ENCODE measurements around the gene FLACC1. TPM values are rescaled to one million over a fixed set of nuclear protein-coding genes. Genes with fewer than 3 reads are reported as not detected.

Gene FLACC1
- total and polyA plus RNA-seq, 7 experiments from 2014 or later = 3.1 to 9.5 (median 6.2) TPM

- Mint-ChIP-seq H3K27ac (peak overlapping the region; percentile 66 to 95 (median 80)), H3K27me3 (no peaks in the 10 kb centered on the region), H3K4me1 (peaks cover 17 to 45% (median 34%) of the 10 kb centered on the region in 7 donors), H3K9me3 (no peaks in the 10 kb centered on the region), H3K36me3 (peaks cover 15 to 54% (median 41%) of the 10 kb centered on the region in 5 donors), H3K4me3 (peak overlapping the region in 4 of 10 donors; percentile 14 to 44 (median 36))
- Histone ChIP-seq H3K4me3 (ENCODE audit: low read length) (no peak overlapping the region), H3K4me1 (ENCODE audit: control insufficient read depth in 2 of 2, insufficient read depth in 2 of 2, low read length in 2 of 2) (no peaks in the 10 kb centered on the region), H3K36me3 (ENCODE audit: control insufficient read depth in 2 of 3, insufficient read depth in 3 of 3, low read length in 3 of 3) (peaks cover 13 to 53% (median 35%) of the 10 kb centered on the region in 3 experiments), H3K27ac (ENCODE audit: low read depth, low read length) (peak overlapping the region; percentile 14), H3K9me3 (ENCODE audit: control insufficient read depth in 2 of 3, low read length in 3 of 3) (no peaks in the 10 kb centered on the region), H3K27me3 (ENCODE audit: control insufficient read depth in 2 of 2, insufficient read depth in 2 of 2, low read length in 2 of 2) (no peaks in the 10 kb centered on the region)
- ATAC-seq = peak; percentile 63
- ChIA-PET POLR2A (interaction anchor here (1.0 to 5.6 kb wide), 4 partner anchors 10 to 45 kb away, joined by 3 to 33 read pairs (median 4); partner anchors contain the start of gene CASP8), CTCF (interaction anchor here (0.6 to 1.2 kb wide), 7 partner anchors 8 to 241 kb away, joined by 3 to 6 read pairs (median 3); no protein-coding TSS in a partner anchor)
- intact Hi-C loops (cut with micrococcal nuclease) = loop anchor here in 1 of 2 donors (1.0 to 5.0 kb wide), 3 partner anchors 19 to 97 kb away; partner anchors contain the start of genes CASP10 and CASP8
- peak in 2 of 9 donors; percentile 49 to 54 for DNase-seq
Measured at GRCh38 chr2:201279079-201279478, 78.1 kb downstream of the FLACC1 start.

GRCh38 chr2:201276511-201276910 is 80.6 kb downstream of the FLACC1 start:
- peaks cover 13 to 78% (median 56%) of the 10 kb centered on the region in 3 experiments for H3K36me3 ChIP-seq (ENCODE audit: control insufficient read depth in 2 of 3, insufficient read depth in 3 of 3, low read length in 3 of 3)
- ATAC-seq = no peak
- H3K27me3 Mint-ChIP-seq = no peaks in the 10 kb centered on the region
- H3K4me1 ChIP-seq (ENCODE audit: control insufficient read depth in 2 of 2, insufficient read depth in 2 of 2, low read length in 2 of 2) = peaks cover 0 to 18% of the 10 kb centered on the region in 2 donors
- H3K4me3 Mint-ChIP-seq = no peak overlapping the region
- no peak overlapping the region for H3K4me3 ChIP-seq (ENCODE audit: low read length)
- no peaks in the 10 kb centered on the region for H3K9me3 Mint-ChIP-seq
- no peaks in the 10 kb centered on the region for H3K9me3 ChIP-seq (ENCODE audit: control insufficient read depth in 2 of 3, low read length in 3 of 3)
- POLR2A ChIA-PET = interaction anchor here (0.8 to 5.6 kb wide), 2 partner anchors 9 to 16 kb away, joined by 3 to 33 read pairs; partner anchors contain the start of gene CASP8
- no peaks in the 10 kb centered on the region for H3K27me3 ChIP-seq (ENCODE audit: control insufficient read depth in 2 of 2, insufficient read depth in 2 of 2, low read length in 2 of 2)
- peaks cover 26 to 75% (median 56%) of the 10 kb centered on the region in 5 donors for H3K36me3 Mint-ChIP-seq
- H3K27ac Mint-ChIP-seq = peak overlapping the region in 8 of 9 donors; percentile 15 to 82 (median 64)
- no peak overlapping the region for H3K27ac ChIP-seq (ENCODE audit: low read depth, low read length)
- intact Hi-C loops (cut with micrococcal nuclease) = loop anchor here (2.0 to 5.0 kb wide), 2 partner anchors 14 to 94 kb away; partner anchors contain the start of gene CASP10 (in 1 of the 2)
- CTCF ChIA-PET = interaction anchor here (0.7 to 2.9 kb wide), 2 partner anchors 28 to 43 kb away, joined by 4 to 11 read pairs; no protein-coding TSS in a partner anchor
- peaks cover 29 to 68% (median 54%) of the 10 kb centered on the region in 7 donors for H3K4me1 Mint-ChIP-seq
- DNase-seq = no peak

GRCh38 chr2:201275990-201276389 is 81.2 kb downstream of the FLACC1 start:
- DNase-seq (no peak), ATAC-seq (peak; percentile 40)
- no peaks in the 10 kb centered on the region for H3K9me3 ChIP-seq (ENCODE audit: control insufficient read depth in 2 of 3, low read length in 3 of 3)
- H3K27ac Mint-ChIP-seq = peak overlapping the region in 8 of 9 donors; percentile 41 to 82 (median 64)
- intact Hi-C loops (cut with micrococcal nuclease) = loop anchor here (1.0 to 5.0 kb wide), 4 partner anchors 13 to 94 kb away; partner anchors contain the start of gene CASP10 (in 1 of the 2)
- CTCF ChIA-PET = interaction anchor here (2.9 kb wide), 1 partner anchor 43 kb away, joined by 11 read pairs; no protein-coding TSS in a partner anchor
- H3K4me3 ChIP-seq (ENCODE audit: low read length) = no peak overlapping the region
- no peak overlapping the region for H3K4me3 Mint-ChIP-seq
- no peaks in the 10 kb centered on the region for H3K27me3 Mint-ChIP-seq
- peaks cover 14 to 83% (median 61%) of the 10 kb centered on the region in 3 experiments for H3K36me3 ChIP-seq (ENCODE audit: control insufficient read depth in 2 of 3, insufficient read depth in 3 of 3, low read length in 3 of 3)
- H3K4me1 ChIP-seq (ENCODE audit: control insufficient read depth in 2 of 2, insufficient read depth in 2 of 2, low read length in 2 of 2) = peaks cover 0 to 22% of the 10 kb centered on the region in 2 donors
- H3K27me3 ChIP-seq (ENCODE audit: control insufficient read depth in 2 of 2, insufficient read depth in 2 of 2, low read length in 2 of 2) = no peaks in the 10 kb centered on the region
- H3K27ac ChIP-seq (ENCODE audit: low read depth, low read length) = no peak overlapping the region
- peaks cover 35 to 73% (median 59%) of the 10 kb centered on the region in 7 donors for H3K4me1 Mint-ChIP-seq
- H3K36me3 Mint-ChIP-seq = peaks cover 29 to 71% (median 55%) of the 10 kb centered on the region in 5 donors
- H3K9me3 Mint-ChIP-seq = no peaks in the 10 kb centered on the region
- POLR2A ChIA-PET = interaction anchor here (0.9 to 1.2 kb wide), 2 partner anchors 16 to 39 kb away, joined by 3 read pairs; no protein-coding TSS in a partner anchor

GRCh38 chr2:201275069-201275468 is 82.1 kb downstream of the FLACC1 start:
- intact Hi-C loops (cut with micrococcal nuclease) = loop anchor here in 1 of 2 donors (1.0 to 5.0 kb wide), 3 partner anchors 17 to 93 kb away; partner anchors contain the start of gene CASP10
- Histone ChIP-seq H3K36me3 (ENCODE audit: control insufficient read depth in 2 of 3, insufficient read depth in 3 of 3, low read length in 3 of 3) (peaks cover 14 to 87% (median 56%) of the 10 kb centered on the region in 3 experiments), H3K27me3 (ENCODE audit: control insufficient read depth in 2 of 2, insufficient read depth in 2 of 2, low read length in 2 of 2) (no peaks in the 10 kb centered on the region), H3K4me1 (ENCODE audit: control insufficient read depth in 2 of 2, insufficient read depth in 2 of 2, low read length in 2 of 2) (peaks cover 0 to 31% of the 10 kb centered on the region in 2 donors), H3K4me3 (ENCODE audit: low read length) (no peak overlapping the region), H3K27ac (ENCODE audit: low read depth, low read length) (peak overlapping the region; percentile 17), H3K9me3 (ENCODE audit: control insufficient read depth in 2 of 3, low read length in 3 of 3) (no peaks in the 10 kb centered on the region)
- H3K27ac Mint-ChIP-seq = peak overlapping the region in 8 of 9 donors; percentile 41 to 85 (median 69)
- no peak for ATAC-seq
- ChIA-PET POLR2A (interaction anchor here (0.6 to 1.4 kb wide), 5 partner anchors 10 to 595 kb away, joined by 3 to 5 read pairs (median 3); partner anchors contain the start of gene CASP8), CTCF (interaction anchor here (2.9 kb wide), 1 partner anchor 42 kb away, joined by 11 read pairs; no protein-coding TSS in a partner anchor)
- no peak overlapping the region for H3K4me3 Mint-ChIP-seq
- peaks cover 33 to 75% (median 62%) of the 10 kb centered on the region in 7 donors for H3K4me1 Mint-ChIP-seq
- H3K9me3 Mint-ChIP-seq = no peaks in the 10 kb centered on the region
- no peak for DNase-seq
- no peaks in the 10 kb centered on the region for H3K27me3 Mint-ChIP-seq
- peaks cover 24 to 68% (median 51%) of the 10 kb centered on the region in 5 donors for H3K36me3 Mint-ChIP-seq

- intact Hi-C loops (cut with micrococcal nuclease) = loop anchor here in 1 of 2 donors (5.0 kb wide), 1 partner anchor 36 kb away; no protein-coding TSS in a partner anchor
- Histone ChIP-seq H3K27ac (ENCODE audit: low read depth, low read length) (peak overlapping the region; percentile 35), H3K9me3 (ENCODE audit: control insufficient read depth in 2 of 3, low read length in 3 of 3) (no peaks in the 10 kb centered on the region), H3K4me3 (ENCODE audit: low read length) (no peak overlapping the region), H3K36me3 (ENCODE audit: control insufficient read depth in 2 of 3, insufficient read depth in 3 of 3, low read length in 3 of 3) (peaks cover 11 to 86% (median 62%) of the 10 kb centered on the region in 3 experiments), H3K27me3 (ENCODE audit: control insufficient read depth in 2 of 2, insufficient read depth in 2 of 2, low read length in 2 of 2) (no peaks in the 10 kb centered on the region), H3K4me1 (ENCODE audit: control insufficient read depth in 2 of 2, insufficient read depth in 2 of 2, low read length in 2 of 2) (peaks cover 6 to 47% of the 10 kb centered on the region in 2 donors)
- ChIA-PET POLR2A (interaction anchor here (0.7 to 1.7 kb wide), 2 partner anchors 13 to 126 kb away, joined by 8 to 10 read pairs; partner anchors contain the start of gene CASP8), CTCF (interaction anchor here (0.7 kb wide), 1 partner anchor 41 kb away, joined by 8 read pairs; no protein-coding TSS in a partner anchor)
- H3K36me3 Mint-ChIP-seq = peaks cover 17 to 64% (median 50%) of the 10 kb centered on the region in 5 donors
- H3K9me3 Mint-ChIP-seq = no peaks in the 10 kb centered on the region
- peak overlapping the region in 8 of 10 donors; percentile 2 to 53 (median 15) for H3K4me3 Mint-ChIP-seq
- DNase-seq (no peak), ATAC-seq (peak; percentile 52)
- no peaks in the 10 kb centered on the region for H3K27me3 Mint-ChIP-seq
- peak overlapping the region; percentile 58 to 86 (median 73) for H3K27ac Mint-ChIP-seq
- peaks cover 32 to 75% (median 64%) of the 10 kb centered on the region in 7 donors for H3K4me1 Mint-ChIP-seq
Measured at GRCh38 chr2:201273330-201273983, 83.7 kb downstream of the FLACC1 start.

- peaks cover 13 to 62% of the 10 kb centered on the region in 2 donors for H3K4me1 ChIP-seq (ENCODE audit: control insufficient read depth in 2 of 2, insufficient read depth in 2 of 2, low read length in 2 of 2)
- peaks cover 17 to 66% (median 54%) of the 10 kb centered on the region in 5 donors for H3K36me3 Mint-ChIP-seq
- H3K27ac Mint-ChIP-seq = peak overlapping the region; percentile 14 to 86 (median 67)
- ChIA-PET POLR2A (interaction anchor here (1.4 kb wide), 1 partner anchor 12 kb away, joined by 3 read pairs; the partner anchor contains the start of gene CASP8), CTCF (interaction anchor here (2.6 kb wide), 1 partner anchor 11 kb away, joined by 9 read pairs; the partner anchor contains the start of gene CASP8)
- intact Hi-C loops (cut with micrococcal nuclease) = loop anchor here in 1 of 2 donors (1.0 to 5.0 kb wide), 2 partner anchors 9 to 35 kb away; no protein-coding TSS in a partner anchor
- DNase-seq (no peak), ATAC-seq (no peak)
- no peaks in the 10 kb centered on the region for H3K9me3 ChIP-seq (ENCODE audit: control insufficient read depth in 2 of 3, low read length in 3 of 3)
- peaks cover 37 to 83% (median 69%) of the 10 kb centered on the region in 7 donors for H3K4me1 Mint-ChIP-seq
- peak overlapping the region; percentile 14 for H3K4me3 ChIP-seq (ENCODE audit: low read length)
- H3K27me3 Mint-ChIP-seq = no peaks in the 10 kb centered on the region
- peak overlapping the region in 6 of 10 donors; percentile 2 to 63 (median 12) for H3K4me3 Mint-ChIP-seq
- H3K9me3 Mint-ChIP-seq = no peaks in the 10 kb centered on the region
- peaks cover 11 to 94% (median 62%) of the 10 kb centered on the region in 3 experiments for H3K36me3 ChIP-seq (ENCODE audit: control insufficient read depth in 2 of 3, insufficient read depth in 3 of 3, low read length in 3 of 3)
- H3K27ac ChIP-seq (ENCODE audit: low read depth, low read length) = peak overlapping the region; percentile 49
- H3K27me3 ChIP-seq (ENCODE audit: control insufficient read depth in 2 of 2, insufficient read depth in 2 of 2, low read length in 2 of 2) = no peaks in the 10 kb centered on the region
Measured at GRCh38 chr2:201271917-201272316, 85.2 kb downstream of the FLACC1 start.
